Measurements from ENCODE around the gene DLL3.

Gene DLL3

GRCh38 chr19:39544911-39545310 is 46.2 kb downstream of the DLL3 start:
- Histone ChIP-seq H3K9ac (ENCODE audit: insufficient read length) (no peak overlapping the region), H3K4me3 (no peak overlapping the region), H3K9me3 (ENCODE audit: low read depth, low read length) (no peaks in the 10 kb centered on the region), H3K27ac (no peak overlapping the region), H3K36me3 (ENCODE audit: insufficient read depth, low read length) (no peaks in the 10 kb centered on the region)
- TF ChIP-seq POLR2AphosphoS5 (IDR thresholded peaks at IDR 0.05; ENCODE audit: borderline replicate concordance, low read depth, low read length): no peak
- TF ChIP-seq FOXP2 (optimal IDR thresholded peaks at IDR 0.05; ENCODE audit: control extremely low read depth, extremely low read length, insufficient read depth): no peak
- no peak for TF ChIP-seq EZH2 (IDR thresholded peaks at IDR 0.05)
- DNase-seq (ENCODE audit: low read depth, low spot score): no peak

GRCh38 chr19:39546599-39546998 is 47.9 kb downstream of the DLL3 start:
- TF ChIP-seq POLR2AphosphoS5 (IDR thresholded peaks at IDR 0.05; ENCODE audit: borderline replicate concordance, low read depth, low read length) (no peak), EZH2 (IDR thresholded peaks at IDR 0.05) (no peak), FOXP2 (optimal IDR thresholded peaks at IDR 0.05; ENCODE audit: control extremely low read depth, extremely low read length, insufficient read depth) (no peak)

GRCh38 chr19:39550197-39550596 is 51.5 kb downstream of the DLL3 start:
- TF ChIP-seq FOXP2 (optimal IDR thresholded peaks at IDR 0.05; ENCODE audit: control extremely low read depth, extremely low read length, insufficient read depth): no peak
- no peak for TF ChIP-seq EZH2 (IDR thresholded peaks at IDR 0.05)
- TF ChIP-seq POLR2AphosphoS5 (IDR thresholded peaks at IDR 0.05; ENCODE audit: borderline replicate concordance, low read depth, low read length): no peak
- Histone ChIP-seq H3K9ac (ENCODE audit: insufficient read length) (no peak overlapping the region), H3K36me3 (ENCODE audit: insufficient read depth, low read length) (no peaks in the 10 kb centered on the region), H3K27ac (no peak overlapping the region), H3K4me3 (no peak overlapping the region), H3K9me3 (ENCODE audit: low read depth, low read length) (no peaks in the 10 kb centered on the region)
- no peak for DNase-seq (ENCODE audit: low read depth, low spot score)

More at GRCh38 chr19:39546599-39546998, 47.9 kb downstream of the DLL3 start:
- Histone ChIP-seq H3K27ac (no peak overlapping the region), H3K4me3 (no peak overlapping the region), H3K36me3 (ENCODE audit: insufficient read depth, low read length) (no peaks in the 10 kb centered on the region), H3K9ac (ENCODE audit: insufficient read length) (no peak overlapping the region), H3K9me3 (ENCODE audit: low read depth, low read length) (no peaks in the 10 kb centered on the region)
- no peak for DNase-seq (ENCODE audit: low read depth, low spot score)

- Histone ChIP-seq H3K36me3 (ENCODE audit: insufficient read depth, low read length) (no peaks in the 10 kb centered on the region), H3K9me3 (ENCODE audit: low read depth, low read length) (no peaks in the 10 kb centered on the region), H3K27ac (no peak overlapping the region), H3K9ac (ENCODE audit: insufficient read length) (no peak overlapping the region), H3K4me3 (no peak overlapping the region)
- TF ChIP-seq POLR2AphosphoS5 (IDR thresholded peaks at IDR 0.05; ENCODE audit: borderline replicate concordance, low read depth, low read length): no peak
- no peak for DNase-seq (ENCODE audit: low read depth, low spot score)
Measured at GRCh38 chr19:39553082-39553652, 54.4 kb downstream of the DLL3 start.

- no peak overlapping the region for H3K27ac ChIP-seq
- no peak overlapping the region for H3K9ac ChIP-seq (ENCODE audit: insufficient read length)
- DNase-seq (ENCODE audit: low read depth, low spot score): no peak
- H3K9me3 ChIP-seq (ENCODE audit: low read depth, low read length): no peaks in the 10 kb centered on the region
- no peak for TF ChIP-seq EZH2 (IDR thresholded peaks at IDR 0.05)
- TF ChIP-seq POLR2AphosphoS5 (IDR thresholded peaks at IDR 0.05; ENCODE audit: borderline replicate concordance, low read depth, low read length): no peak
- no peak for TF ChIP-seq FOXP2 (optimal IDR thresholded peaks at IDR 0.05; ENCODE audit: control extremely low read depth, extremely low read length, insufficient read depth)
- no peaks in the 10 kb centered on the region for H3K36me3 ChIP-seq (ENCODE audit: insufficient read depth, low read length)
- H3K4me3 ChIP-seq: no peak overlapping the region
Measured at GRCh38 chr19:39554701-39555311, 56.1 kb downstream of the DLL3 start.

- Histone ChIP-seq H3K36me3 (ENCODE audit: insufficient read depth, low read length) (no peaks in the 10 kb centered on the region), H3K9ac (ENCODE audit: insufficient read length) (no peak overlapping the region), H3K9me3 (ENCODE audit: low read depth, low read length) (no peaks in the 10 kb centered on the region), H3K27ac (no peak overlapping the region), H3K4me3 (no peak overlapping the region)
- DNase-seq (ENCODE audit: low read depth, low spot score): no peak
- TF ChIP-seq EZH2 (IDR thresholded peaks at IDR 0.05) (no peak), POLR2AphosphoS5 (IDR thresholded peaks at IDR 0.05; ENCODE audit: borderline replicate concordance, low read depth, low read length) (no peak), FOXP2 (optimal IDR thresholded peaks at IDR 0.05; ENCODE audit: control extremely low read depth, extremely low read length, insufficient read depth) (no peak)
Measured at GRCh38 chr19:39555883-39556282, 57.1 kb downstream of the DLL3 start.

All from SK-N-MC (cell line).